GM12892 (cell line): ENCODE results near the gene ASB11.

Experiments
- POLR2A ChIP-seq: IDR thresholded peaks from 2 replicates; pipeline ENCODE4 v1.6.1; 2011; ENCODE audit warnings: low read depth, low read length, control low read depth
- POLR2AphosphoS5 ChIP-seq: IDR thresholded peaks from 2 replicates; pipeline ENCODE4 v1.6.1; 2011; ENCODE audit warnings: low read depth, low read length, control low read depth

DNA sequence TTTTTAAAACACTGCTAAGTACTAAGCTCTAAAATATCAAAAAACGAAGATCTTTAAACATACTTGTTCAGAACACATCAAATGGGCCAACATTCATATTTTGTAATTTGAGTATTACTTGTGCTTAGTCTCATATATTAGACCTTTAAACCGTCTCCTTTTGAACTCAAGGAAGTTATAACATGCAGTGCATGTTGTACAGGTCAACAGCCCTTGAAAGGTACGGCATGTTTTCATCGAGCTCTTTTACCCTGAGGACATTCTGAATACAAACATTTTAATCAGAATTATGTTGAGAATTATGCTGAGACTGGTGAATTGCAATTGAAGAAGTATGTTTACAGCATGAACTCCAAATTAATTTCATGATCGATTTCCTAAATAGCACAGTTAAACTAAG lies 7.0 kb upstream of the ASB11 start:
- TF ChIP-seq POLR2AphosphoS5 (no peak), POLR2A (no peak)
